GM12878 (cell line): ENCODE results near the gene CFAP299. TPM values are rescaled to one million over a fixed set of nuclear protein-coding genes. Genes with fewer than 3 reads are reported as not detected.

ENCODE experiments used
- BMI1 ChIP-seq: fragments of 450-650 bp; IDR thresholded peaks from 2 replicates; pipeline ENCODE4 v1.6.1; 2016; ENCODE audit warnings: mild to moderate bottlenecking, moderate library complexity, borderline replicate concordance
- CBX5 ChIP-seq: sonication (generic); IDR thresholded peaks from 2 replicates; pipeline ENCODE4 v1.6.1; 2016; ENCODE audit warnings: low read depth, moderate library complexity, mild to moderate bottlenecking, inconsistent platforms
- JUNB ChIP-seq: IDR thresholded peaks from 2 replicates; pipeline ENCODE4 v1.6.1; 2016; ENCODE audit warnings: antibody characterized with exemption, mild to moderate bottlenecking
- MEF2A ChIP-seq: IDR thresholded peaks from 2 replicates; pipeline ENCODE4 v1.6.1; 2011; ENCODE audit warnings: low read depth, mild to moderate bottlenecking, low read length, moderate library complexity; ENCODE audit not compliant: insufficient read depth
- MYC ChIP-seq: IDR thresholded peaks from 2 replicates; pipeline ENCODE4 v1.6.1; 2011; ENCODE audit warnings: mild to moderate bottlenecking, low read length, moderate library complexity, inconsistent platforms; ENCODE audit not compliant: insufficient read depth, insufficient replicate concordance, insufficient read length, severe bottlenecking
- NFYA ChIP-seq: IDR thresholded peaks from 2 replicates; pipeline ENCODE4 v1.6.1; 2011; ENCODE audit warnings: low read depth, mild to moderate bottlenecking, low read length, improper control_type of control experiment, borderline replicate concordance
- POLR2AphosphoS5 ChIP-seq: IDR thresholded peaks from 2 replicates; pipeline ENCODE4 v1.6.1; 2011; ENCODE audit warnings: mild to moderate bottlenecking, low read length, inconsistent platforms
- PRDM15 ChIP-seq: fragments of 450-650 bp; formaldehyde crosslinking; IDR thresholded peaks from 2 replicates; pipeline ENCODE4 v1.4.0; 2020; ENCODE audit warnings: mild to moderate bottlenecking, moderate library complexity
- SIX5 ChIP-seq: IDR thresholded peaks from 2 replicates; pipeline ENCODE4 v1.6.1; 2011; ENCODE audit warnings: mild to moderate bottlenecking, low read depth, low read length, moderate library complexity; ENCODE audit not compliant: severe bottlenecking
- STAT3 ChIP-seq: IDR thresholded peaks from 2 replicates; pipeline ENCODE4 v1.6.1; 2011; ENCODE audit warnings: low read depth, low read length, improper control_type of control experiment
- SUPT20H ChIP-seq: IDR thresholded peaks from 2 replicates; pipeline ENCODE4 v1.6.1; 2011; ENCODE audit warnings: low read depth, mild to moderate bottlenecking, low read length, moderate library complexity, borderline replicate concordance; ENCODE audit not compliant: control insufficient read depth
- TCF7 ChIP-seq: IDR thresholded peaks from 2 replicates; pipeline ENCODE4 v1.6.1; 2014; ENCODE audit warnings: antibody characterized with exemption, borderline replicate concordance
- ZBED1 ChIP-seq: IDR thresholded peaks from 2 replicates; pipeline ENCODE4 v1.6.1; 2016; ENCODE audit warnings: borderline replicate concordance
- polyA plus RNA-seq, 11 experiments: library from polyadenylated mRNA; depleted of rRNA in 4 of 11; unstranded in 6 of 11; stranded (reverse) in 5 of 11; fragments of >200 nt; fragmentation: Nextera tagmentation in 4 of 11; fragmentation: Illumina TruSeq in 1 of 11; extraction: Ambion mirVana in 4 of 11; extraction: Trizol in 1 of 11; gene quantifications; 1 replicate in 1 of 11; 2 replicates in 10 of 11; pipeline versions ENCODE4 v1.2.1 to v1.2.3, GENCODE V29; 2011 to 2016; ENCODE audit warnings: inconsistent platforms in 2 of 11, missing spikeins in 2 of 11, low read depth in 1 of 11
- total RNA-seq, 4 experiments: library from RNA; depleted of rRNA in 3 of 4; stranded (reverse); fragments of >200 nt in 3 of 4; fragmentation: Illumina TruSeq in 1 of 4; extraction: Trizol in 1 of 4; gene quantifications; 2 replicates each; pipeline versions ENCODE4 v1.2.1 to v1.2.3, GENCODE V29; 2013 to 2021

CFAP299 gene
- total and polyA plus RNA-seq, 10 of the 15 experiments (the other 5 are each of a cell fraction or from before 2014, with no cell fraction given), result 0.06 to 0.34 TPM; not detected in 8

- TF ChIP-seq POLR2AphosphoS5 (no peak), MYC (no peak), TCF7 (no peak), JUNB (no peak), BMI1 (no peak), PRDM15 (no peak), NFYA (no peak), CBX5 (no peak), ZBED1 (no peak), SIX5 (no peak), MEF2A (no peak), SUPT20H (no peak), STAT3 (no peak)
- TF ChIP-seq, all 136 proteins: peak for 0
These were observed 54.6 kb downstream of the CFAP299 start (continued) for GRCh38 chr4:80390178-80390577.
